Natural killer cell treated with Interleukin-12 subunit alpha and Interleukin-12 subunit beta and Interleukin-15 and Interleukin-18, amount 100 ng/mL, for 72 hours (primary cell): ENCODE data around the gene RPL19. TPM values are rescaled to one million over a fixed set of nuclear protein-coding genes. Genes with fewer than 3 reads are reported as not detected.
"Not testable (repeated sequence)": the region's sequence is repeated elsewhere in the genome, so short reads cannot be mapped to it uniquely, and the experiment has no call there.

Source experiments
- ATAC-seq, 2 donors: fragments of 150-1000 bp; cut with Tn5 transposase in 1 of 2; sonication (Bioruptor Pico), chemical (Tn5 transposase) in 1 of 2; 2 replicates each; pipeline ENCODE4 v1.10.0; 2021
- DNase-seq: peaks from one replicate; pipeline ENCODE4 v3.0.0; 2022; ENCODE audit warnings: low spot score
- H3K27ac Mint-ChIP-seq, 2 donors: 1 replicate in 1 of 2; 2 replicates in 1 of 2; pipeline ENCODE4 v1.8.0; 2022; ENCODE audit warnings: mixed read lengths in 2 of 2, mild to moderate bottlenecking in 1 of 2, moderate library complexity in 1 of 2
- H3K27me3 Mint-ChIP-seq, 2 donors: 1 replicate in 1 of 2; 2 replicates in 1 of 2; pipeline ENCODE4 v1.8.0; 2022; ENCODE audit warnings: mixed read lengths in 2 of 2
- H3K36me3 Mint-ChIP-seq: one replicate; pipeline ENCODE4 v1.8.0; 2022; ENCODE audit warnings: mixed read lengths
- H3K4me1 Mint-ChIP-seq, 2 donors: 1 replicate in 1 of 2; 2 replicates in 1 of 2; pipeline ENCODE4 v1.8.0; 2022; ENCODE audit warnings: low read depth in 2 of 2, mixed read lengths in 2 of 2, mild to moderate bottlenecking in 1 of 2
- H3K4me3 Mint-ChIP-seq: one replicate; pipeline ENCODE4 v1.8.0; 2022; ENCODE audit warnings: mixed read lengths
- H3K9me3 Mint-ChIP-seq: 2 replicates; pipeline ENCODE4 v1.8.0; 2022; ENCODE audit warnings: mixed read lengths
- total RNA-seq, 2 donors: library from RNA; stranded (reverse); gene quantifications; one replicate each; pipeline ENCODE4 v1.2.3, GENCODE V29; 2022

RPL19 gene
- total RNA-seq, 2 donors from 2014 or later: 1,326 to 1,683 TPM

GRCh38 chr17:39166437-39167335 lies 33.4 kb upstream of the RPL19 start:
- H3K27ac Mint-ChIP-seq: peak overlapping the region in 1 of 2 donors; percentile 11
- no peaks in the 10 kb centered on the region for H3K27me3 Mint-ChIP-seq
- H3K9me3 Mint-ChIP-seq: no peaks in the 10 kb centered on the region
- ATAC-seq (no peak), DNase-seq (no peak)
- H3K4me1 Mint-ChIP-seq: peaks cover 27 to 35% of the 10 kb centered on the region in 2 donors
- H3K4me3 Mint-ChIP-seq: peak overlapping the region; percentile 54
- H3K36me3 Mint-ChIP-seq: no peaks in the 10 kb centered on the region

DNA sequence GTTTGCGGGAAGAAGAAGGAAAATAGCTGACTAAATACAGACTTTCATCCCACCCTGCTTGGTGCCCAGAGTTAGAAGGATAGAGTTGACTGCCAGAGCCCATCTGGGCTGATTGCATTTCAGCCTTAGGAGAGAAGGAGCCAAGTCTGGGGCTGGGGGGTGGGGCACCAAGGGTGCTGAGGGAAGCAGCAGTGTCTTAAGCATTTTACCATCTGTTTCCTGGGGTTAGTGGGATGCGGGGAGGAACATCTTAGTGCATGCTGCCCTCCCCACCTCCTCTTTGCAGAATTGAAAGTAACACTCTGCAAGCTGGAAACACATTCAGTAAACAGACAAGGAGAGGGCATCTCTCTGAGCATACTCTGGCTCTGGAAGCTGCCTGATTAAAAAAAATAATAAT lies 32.6 kb upstream of the RPL19 start:
- ATAC-seq: peak in 1 of 2 donors; percentile 39
- Mint-ChIP-seq H3K27ac (peak overlapping the region in 1 of 2 donors; percentile 11), H3K9me3 (no peaks in the 10 kb centered on the region), H3K27me3 (no peaks in the 10 kb centered on the region), H3K4me1 (peaks cover 27 to 39% of the 10 kb centered on the region in 2 donors), H3K36me3 (no peaks in the 10 kb centered on the region), H3K4me3 (peak overlapping the region; percentile 54)
- no peak for DNase-seq

DNA sequence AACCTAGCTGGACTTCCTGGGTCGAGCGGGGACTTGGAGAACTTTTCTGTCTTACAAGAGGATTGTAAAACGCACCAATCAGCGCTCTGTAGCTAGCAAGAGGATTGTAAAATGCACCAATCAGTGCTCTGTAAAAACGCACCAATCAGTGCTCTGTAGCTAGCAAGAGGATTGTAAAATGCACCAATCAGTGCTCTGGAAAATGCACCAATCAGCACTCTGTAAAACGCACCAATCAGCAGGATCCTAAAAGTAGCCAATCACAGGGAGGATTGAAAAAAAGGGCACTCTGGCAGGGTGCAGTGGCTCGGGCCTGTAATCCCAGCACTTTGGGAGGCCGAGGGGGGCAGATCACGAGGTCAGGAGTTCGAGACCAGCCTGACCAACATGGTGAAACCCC lies 31.6 kb upstream of the RPL19 start:
- not testable (repeated sequence) for H3K4me3 Mint-ChIP-seq, H3K27ac Mint-ChIP-seq, DNase-seq, H3K27me3 Mint-ChIP-seq, H3K9me3 Mint-ChIP-seq, H3K36me3 Mint-ChIP-seq, ATAC-seq
- peaks cover 27 to 39% of the 10 kb centered on the region in 2 donors for H3K4me1 Mint-ChIP-seq

GRCh38 chr17:39169101-39169500 lies 31.0 kb upstream of the RPL19 start:
- no peaks in the 10 kb centered on the region for H3K9me3 Mint-ChIP-seq
- H3K36me3 Mint-ChIP-seq: no peaks in the 10 kb centered on the region
- no peaks in the 10 kb centered on the region for H3K27me3 Mint-ChIP-seq
- no peak overlapping the region for H3K4me3 Mint-ChIP-seq
- H3K4me1 Mint-ChIP-seq: peaks cover 27 to 39% of the 10 kb centered on the region in 2 donors
- ATAC-seq: no peak
- H3K27ac Mint-ChIP-seq: no peak overlapping the region
- no peak for DNase-seq

GRCh38 chr17:39169518-39169917 lies 30.6 kb upstream of the RPL19 start:
- Mint-ChIP-seq H3K27ac (no peak overlapping the region), H3K4me3 (no peak overlapping the region), H3K27me3 (no peaks in the 10 kb centered on the region), H3K36me3 (no peaks in the 10 kb centered on the region), H3K4me1 (peaks cover 24 to 37% of the 10 kb centered on the region in 2 donors), H3K9me3 (no peaks in the 10 kb centered on the region)
- ATAC-seq (no peak), DNase-seq (no peak)

DNA sequence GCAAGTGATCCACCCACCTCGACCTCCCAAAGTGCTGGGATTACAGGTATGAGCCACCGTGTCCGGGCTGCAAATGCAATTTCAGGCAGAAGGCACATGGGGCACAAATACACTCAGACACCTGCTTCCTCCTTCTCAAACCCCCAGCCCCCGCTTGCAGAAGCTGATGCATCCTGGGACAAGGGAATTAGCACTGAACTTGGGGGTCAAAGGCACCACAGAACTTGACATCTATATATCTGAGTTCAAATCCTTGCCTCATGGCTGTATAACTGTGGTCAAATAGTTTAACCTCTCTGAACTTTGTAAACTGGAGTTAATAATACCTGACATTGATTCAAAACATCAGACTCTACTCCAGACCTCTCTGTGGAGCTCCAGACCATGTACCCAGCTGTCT lies 30.0 kb upstream of the RPL19 start:
- Mint-ChIP-seq H3K9me3 (no peaks in the 10 kb centered on the region), H3K4me3 (no peak overlapping the region), H3K27me3 (no peaks in the 10 kb centered on the region), H3K36me3 (no peaks in the 10 kb centered on the region), H3K4me1 (peaks cover 19 to 32% of the 10 kb centered on the region in 2 donors), H3K27ac (no peak overlapping the region)
- DNase-seq (no peak), ATAC-seq (no peak)

GRCh38 chr17:39170558-39170957 lies 29.5 kb upstream of the RPL19 start:
- DNase-seq (no peak), ATAC-seq (no peak)
- H3K4me1 Mint-ChIP-seq: peaks cover 19 to 31% of the 10 kb centered on the region in 2 donors
- H3K36me3 Mint-ChIP-seq: no peaks in the 10 kb centered on the region
- H3K4me3 Mint-ChIP-seq: no peak overlapping the region
- H3K27me3 Mint-ChIP-seq: no peaks in the 10 kb centered on the region
- H3K9me3 Mint-ChIP-seq: no peaks in the 10 kb centered on the region
- no peak overlapping the region for H3K27ac Mint-ChIP-seq

GRCh38 chr17:39171933-39172332 lies 28.1 kb upstream of the RPL19 start:
- H3K27ac Mint-ChIP-seq: no peak overlapping the region
- H3K36me3 Mint-ChIP-seq: no peaks in the 10 kb centered on the region
- no peak overlapping the region for H3K4me3 Mint-ChIP-seq
- ATAC-seq (no peak), DNase-seq (no peak)
- H3K27me3 Mint-ChIP-seq: no peaks in the 10 kb centered on the region
- H3K4me1 Mint-ChIP-seq: peaks cover 9 to 21% of the 10 kb centered on the region in 2 donors
- H3K9me3 Mint-ChIP-seq: no peaks in the 10 kb centered on the region

- H3K36me3 Mint-ChIP-seq: no peaks in the 10 kb centered on the region
- no peaks in the 10 kb centered on the region for H3K27me3 Mint-ChIP-seq
- H3K27ac Mint-ChIP-seq: no peak overlapping the region
- H3K9me3 Mint-ChIP-seq: no peaks in the 10 kb centered on the region
- DNase-seq (no peak), ATAC-seq (no peak)
- H3K4me1 Mint-ChIP-seq: peaks cover 0 to 13% of the 10 kb centered on the region in 2 donors
- H3K4me3 Mint-ChIP-seq: no peak overlapping the region
Measured at GRCh38 chr17:39173080-39173479, 27.0 kb upstream of the RPL19 start.

GRCh38 chr17:39173526-39174274 lies 26.4 kb upstream of the RPL19 start:
- DNase-seq (no peak), ATAC-seq (no peak)
- Mint-ChIP-seq H3K4me3 (no peak overlapping the region), H3K27ac (no peak overlapping the region), H3K36me3 (no peaks in the 10 kb centered on the region), H3K4me1 (peaks cover 0 to 8% of the 10 kb centered on the region in 2 donors), H3K27me3 (no peaks in the 10 kb centered on the region), H3K9me3 (no peaks in the 10 kb centered on the region)

DNA sequence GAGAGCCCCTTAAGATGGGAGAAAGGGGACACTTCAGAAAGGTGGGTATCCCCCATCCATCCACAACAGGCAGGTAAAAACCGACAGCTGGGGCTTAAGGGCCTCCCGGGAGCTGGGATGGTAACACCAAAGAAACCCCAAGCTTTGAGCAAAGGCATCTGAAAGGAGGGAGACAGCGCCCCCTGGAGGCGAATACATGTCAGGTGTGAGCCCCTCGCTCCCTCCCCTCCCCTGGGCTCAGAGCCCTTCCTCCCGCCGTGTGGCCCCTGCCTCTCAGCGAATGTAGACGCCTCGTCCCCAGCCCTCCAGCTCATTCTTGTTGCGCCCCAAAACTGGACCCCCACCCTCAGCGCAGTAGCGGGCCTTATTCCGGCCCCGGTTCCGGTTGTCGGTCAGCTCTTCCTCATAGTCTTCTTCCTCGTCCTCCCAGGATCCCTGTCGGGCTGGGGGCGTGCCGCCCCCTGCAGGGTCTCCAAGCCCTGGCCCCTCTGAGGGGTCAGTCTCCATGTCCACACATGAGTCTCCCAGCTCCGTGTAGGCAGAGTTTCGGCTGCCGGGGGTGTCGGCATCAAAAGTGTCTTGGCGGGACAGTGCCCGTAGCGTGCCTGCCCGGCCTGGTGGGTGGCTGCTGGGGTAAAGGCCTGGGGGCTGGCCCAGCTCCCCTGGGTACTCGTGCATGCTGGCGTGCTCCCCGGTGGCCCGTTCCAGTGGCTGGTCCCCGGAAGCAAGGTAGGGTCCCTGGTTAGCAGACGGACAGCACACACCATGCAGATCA lies 25.0 kb upstream of the RPL19 start:
- no peak overlapping the region for H3K27ac Mint-ChIP-seq
- H3K4me3 Mint-ChIP-seq: no peak overlapping the region
- no peaks in the 10 kb centered on the region for H3K9me3 Mint-ChIP-seq
- DNase-seq (peak; percentile 83), ATAC-seq (peak; percentile 67 to 73)
- H3K27me3 Mint-ChIP-seq: no peaks in the 10 kb centered on the region
- H3K4me1 Mint-ChIP-seq: peaks cover 0 to 4% of the 10 kb centered on the region in 2 donors
- H3K36me3 Mint-ChIP-seq: no peaks in the 10 kb centered on the region

GRCh38 chr17:39175695-39176093 lies 24.4 kb upstream of the RPL19 start:
- H3K27me3 Mint-ChIP-seq: no peaks in the 10 kb centered on the region
- DNase-seq (no peak), ATAC-seq (no peak)
- peaks cover 0 to 4% of the 10 kb centered on the region in 2 donors for H3K4me1 Mint-ChIP-seq
- H3K27ac Mint-ChIP-seq: no peak overlapping the region
- no peak overlapping the region for H3K4me3 Mint-ChIP-seq
- H3K36me3 Mint-ChIP-seq: no peaks in the 10 kb centered on the region
- no peaks in the 10 kb centered on the region for H3K9me3 Mint-ChIP-seq

DNA sequence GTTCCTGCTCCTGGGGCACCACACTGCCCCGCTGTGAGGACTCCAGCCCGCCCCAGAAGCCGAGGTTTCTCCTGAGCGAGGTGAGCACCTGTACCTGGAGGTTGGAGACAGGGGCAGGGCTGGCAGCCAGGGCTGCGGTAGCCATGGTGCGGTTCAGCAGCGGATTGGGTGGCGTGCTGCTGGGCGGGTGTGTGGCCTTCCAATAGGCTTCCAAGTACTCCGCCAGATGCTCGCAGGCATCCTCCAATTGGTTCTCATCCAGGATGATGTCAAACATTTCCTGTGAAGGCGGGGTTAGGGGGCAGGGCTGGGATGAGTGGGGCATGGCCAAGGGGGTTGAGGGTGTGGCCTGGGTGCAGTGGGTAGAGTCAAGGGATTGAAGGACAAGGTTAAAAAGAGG lies 22.8 kb upstream of the RPL19 start:
- DNase-seq (no peak), ATAC-seq (peak in 1 of 2 donors; percentile 19)
- H3K27me3 Mint-ChIP-seq: no peaks in the 10 kb centered on the region
- no peaks in the 10 kb centered on the region for H3K36me3 Mint-ChIP-seq
- H3K4me3 Mint-ChIP-seq: no peak overlapping the region
- no peaks in the 10 kb centered on the region for H3K9me3 Mint-ChIP-seq
- H3K27ac Mint-ChIP-seq: no peak overlapping the region
- peaks cover 0 to under 1% of the 10 kb centered on the region in 2 donors for H3K4me1 Mint-ChIP-seq
